GM10847 (cell line): ENCODE results near the gene CEP89.

Experiments
- POLR2A ChIP-seq: IDR thresholded peaks from 2 replicates; pipeline ENCODE4 v1.6.1; 2011; ENCODE audit not compliant: insufficient read length; ENCODE audit errors: extremely low read depth

Gene CEP89

GRCh38 chr19:32933571-32933970, 38.2 kb downstream of the CEP89 start:
- TF ChIP-seq POLR2A, result no peak

DNA sequence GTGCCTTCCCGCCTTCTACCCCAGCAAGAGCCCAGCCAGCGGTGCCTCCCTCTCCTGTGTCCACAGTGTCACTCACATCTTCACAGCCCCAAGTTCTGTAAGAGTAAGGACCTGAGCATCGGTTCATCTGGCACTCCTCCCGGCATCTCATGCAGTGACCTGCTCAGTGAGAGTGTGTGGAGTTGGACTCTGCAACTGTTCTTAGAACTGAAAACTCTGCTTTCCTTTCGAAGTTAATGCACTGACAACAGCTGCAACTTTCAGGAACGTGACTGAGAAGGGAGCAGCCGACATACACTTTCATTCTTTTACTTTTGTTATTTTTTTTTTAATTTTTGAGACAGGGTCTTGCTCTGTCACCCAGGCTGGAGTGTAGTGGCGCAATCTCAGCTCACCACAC, 41.2 kb downstream of the CEP89 start:
- TF ChIP-seq POLR2A, result no peak

DNA sequence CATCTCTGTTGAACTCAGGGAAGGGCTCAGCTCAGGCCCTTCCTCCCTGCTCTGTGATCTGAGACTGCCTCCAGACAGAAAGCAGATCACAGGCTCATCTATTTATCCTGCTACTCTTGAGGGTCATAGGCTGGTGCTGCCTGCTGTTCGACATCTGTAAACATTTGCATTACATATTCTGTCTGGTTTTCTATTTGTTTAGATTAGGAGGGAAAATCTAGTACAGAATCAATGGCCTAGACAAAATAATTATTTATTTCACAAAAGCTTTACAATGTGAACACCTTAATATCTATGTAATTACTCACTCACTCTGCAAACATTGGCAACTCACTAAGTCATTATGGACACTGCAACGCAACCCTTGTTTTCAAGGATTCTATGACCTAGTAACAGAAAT, 43.0 kb downstream of the CEP89 start:
- no peak for TF ChIP-seq POLR2A

DNA sequence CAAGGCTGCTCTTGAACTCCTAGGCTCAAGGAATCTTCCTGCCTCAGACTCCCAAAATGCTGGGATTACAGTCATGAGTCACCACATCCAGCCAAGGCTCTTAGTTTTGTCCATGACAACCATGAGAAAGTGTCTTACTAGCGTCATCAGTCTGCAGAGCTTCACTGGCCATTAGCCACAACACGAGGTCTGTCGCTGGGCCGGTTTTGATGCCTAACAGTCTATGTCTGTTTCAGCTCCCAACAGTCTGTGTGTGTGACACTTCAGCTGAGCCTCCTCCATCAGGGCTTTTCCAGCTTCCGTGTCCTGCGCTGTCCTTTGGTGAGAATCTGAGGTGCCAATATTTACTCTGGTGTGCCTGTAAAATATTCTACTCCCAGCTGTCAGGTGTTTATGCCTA, 47.6 kb downstream of the CEP89 start:
- no peak for TF ChIP-seq POLR2A

GRCh38 chr19:32921624-32922023, 50.1 kb downstream of the CEP89 start:
- TF ChIP-seq POLR2A, result no peak

DNA sequence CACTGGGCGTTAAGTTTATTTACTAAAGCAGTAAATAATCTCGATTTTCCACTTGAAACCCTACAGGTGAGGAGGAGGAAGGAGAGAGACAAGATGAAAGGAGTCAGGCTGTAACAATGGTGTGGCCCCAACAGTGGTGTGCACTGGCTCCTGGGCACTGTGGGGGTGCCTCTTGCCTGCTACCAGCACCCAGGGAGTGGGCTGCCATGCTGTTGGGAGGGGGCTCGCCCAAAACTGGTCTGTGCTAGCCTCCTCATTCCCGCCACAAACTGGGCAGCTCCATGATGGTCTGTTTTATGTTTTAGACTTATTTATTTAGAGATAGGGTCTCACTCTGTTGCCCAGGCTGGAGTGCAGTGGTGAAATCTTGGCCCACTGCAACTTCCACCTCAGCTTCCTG, 52.4 kb downstream of the CEP89 start:
- no peak for TF ChIP-seq POLR2A

DNA sequence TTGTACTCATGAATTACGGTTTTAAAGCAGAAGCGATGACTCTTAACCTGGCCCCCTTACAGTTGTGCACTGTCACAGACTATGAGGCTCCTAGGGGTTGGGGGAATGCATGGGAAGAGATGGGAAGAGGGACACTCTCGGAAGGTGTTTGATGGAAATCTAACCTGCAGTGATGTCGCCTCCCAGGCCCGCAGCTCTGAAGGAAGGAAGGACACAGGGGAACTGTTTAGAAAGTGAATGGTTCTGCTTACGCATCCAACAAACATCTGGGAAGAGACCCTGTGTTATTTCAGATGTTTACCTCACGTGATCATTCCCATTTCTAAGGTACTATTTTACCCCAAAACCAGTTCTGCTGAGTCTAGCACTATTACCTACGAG, 54.2 kb downstream of the CEP89 start:
- TF ChIP-seq POLR2A, result no peak

DNA sequence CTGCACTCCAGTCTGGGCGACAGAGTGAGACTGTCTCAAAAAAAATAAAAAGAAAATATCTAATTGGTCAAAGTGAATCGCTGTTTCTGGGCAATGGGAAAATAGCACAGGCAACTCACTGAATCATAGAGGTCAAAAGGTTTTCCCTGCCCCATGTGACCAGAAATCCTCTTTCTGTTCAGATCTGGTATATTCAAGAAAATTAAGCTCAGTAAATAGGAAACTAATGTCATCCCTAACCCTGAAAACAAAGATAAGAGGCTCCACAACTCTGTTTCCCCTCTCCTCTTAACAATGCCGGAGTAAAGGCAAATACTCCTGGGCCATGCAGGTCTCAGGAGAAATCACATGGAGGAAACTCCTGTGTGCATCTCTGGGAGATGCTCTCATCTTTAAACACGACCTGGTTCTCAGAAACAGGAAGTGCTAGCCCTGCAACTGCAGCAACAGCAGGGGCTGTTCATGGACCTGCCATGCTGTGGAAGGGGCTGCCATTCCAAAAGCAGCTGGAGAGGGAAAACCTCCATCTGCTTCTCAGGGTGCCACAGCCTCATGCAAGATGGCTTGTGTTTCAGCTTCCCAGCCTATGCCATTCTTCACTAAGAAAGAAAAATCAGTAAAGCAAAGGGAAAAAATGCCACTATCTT, 54.7 kb downstream of the CEP89 start:
- TF ChIP-seq POLR2A, result no peak

DNA sequence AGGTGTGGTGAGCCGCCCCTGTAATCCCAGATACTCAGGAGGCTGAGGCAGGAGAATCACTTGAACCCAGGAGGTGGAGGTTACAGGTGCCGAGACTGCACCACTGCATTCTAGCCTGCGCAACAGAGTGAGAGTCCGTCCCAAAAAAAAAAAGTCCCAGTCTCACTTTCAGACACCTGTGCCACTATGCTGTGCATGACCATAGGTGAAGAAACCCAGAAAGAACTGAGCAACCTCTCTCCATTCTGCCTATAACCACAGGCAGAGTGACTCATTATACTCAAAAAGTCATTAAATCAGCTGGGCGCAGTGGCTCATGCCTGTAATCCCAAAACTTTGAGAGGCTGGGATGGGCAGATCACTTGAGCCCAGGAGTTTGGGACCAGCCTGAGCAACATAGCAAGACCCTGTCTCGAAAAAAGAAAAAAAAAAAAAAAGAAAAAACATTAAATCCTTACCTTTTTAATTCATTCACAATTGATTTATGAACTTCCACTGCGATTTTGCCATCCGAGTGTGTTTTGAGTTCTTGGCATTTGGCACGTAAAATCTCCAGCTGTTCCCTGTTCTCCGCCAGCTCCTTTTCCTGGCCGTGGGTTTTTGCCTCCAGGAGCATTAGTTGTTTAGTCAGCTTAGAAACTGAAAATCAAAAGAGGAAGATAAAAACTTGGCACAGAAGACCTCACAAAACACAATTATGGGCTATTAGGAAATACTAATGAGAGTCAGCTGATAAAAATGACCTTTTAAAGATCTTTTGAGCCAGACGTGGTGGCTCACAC, 56.7 kb downstream of the CEP89 start:
- no peak for TF ChIP-seq POLR2A

GRCh38 chr19:32911467-32911866, 60.3 kb downstream of the CEP89 start:
- no peak for TF ChIP-seq POLR2A

GRCh38 chr19:32910874-32911273, 60.9 kb downstream of the CEP89 start:
- TF ChIP-seq POLR2A, result no peak

GRCh38 chr19:32910094-32910493, 61.7 kb downstream of the CEP89 start:
- TF ChIP-seq POLR2A, result no peak

DNA sequence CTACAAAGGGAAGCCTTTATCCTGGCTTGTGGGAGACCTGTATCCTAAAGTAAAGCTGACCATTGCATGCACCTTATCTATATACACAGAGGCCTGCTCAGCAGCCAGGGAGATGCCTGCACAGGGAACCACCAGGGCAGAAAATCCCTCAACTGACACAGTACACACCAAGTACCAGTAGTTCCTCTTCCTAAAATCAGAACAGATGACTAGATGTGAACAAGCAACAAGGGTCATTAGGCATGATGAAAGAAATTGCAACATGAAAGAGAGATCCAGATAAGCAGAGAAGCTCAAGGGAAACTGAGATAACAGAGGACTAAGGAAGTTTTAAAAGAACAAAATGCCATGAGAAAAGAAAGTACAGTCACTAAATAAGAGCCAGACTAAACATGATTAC, 62.5 kb downstream of the CEP89 start:
- TF ChIP-seq POLR2A, result no peak

DNA sequence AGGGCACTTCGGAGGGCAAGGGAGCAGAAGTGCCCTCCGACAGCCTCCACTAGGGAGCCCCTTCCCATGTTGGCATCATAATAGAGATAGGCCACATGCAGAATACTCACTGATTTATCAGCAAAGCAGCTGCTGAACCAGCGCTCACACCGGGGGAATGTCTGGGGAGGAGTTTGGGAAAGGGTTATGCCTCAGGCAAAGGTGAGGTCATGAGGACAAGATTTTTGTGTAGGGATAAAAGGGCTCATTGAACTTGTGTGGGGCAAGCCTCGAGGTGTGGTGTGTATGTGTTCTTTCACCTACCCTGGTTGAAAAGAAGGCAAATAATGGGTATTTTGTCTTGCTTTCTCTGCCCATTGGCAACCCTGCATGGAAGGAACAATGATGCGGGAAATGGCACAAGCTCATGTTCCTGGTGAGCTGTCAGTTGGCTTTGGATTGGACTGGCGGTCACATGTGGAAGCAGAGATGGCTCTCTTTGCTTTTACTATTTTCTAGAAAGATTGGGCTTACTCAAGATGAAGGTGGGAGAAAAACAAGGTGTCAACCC, 63.0 kb downstream of the CEP89 start:
- no peak for TF ChIP-seq POLR2A

- no peak for TF ChIP-seq POLR2A
Observed at GRCh38 chr19:32902448-32902847, 69.3 kb downstream of the CEP89 start.

- TF ChIP-seq POLR2A, result no peak
Observed at GRCh38 chr19:32901504-32902161, 70.1 kb downstream of the CEP89 start.
